ENCODE results near the gene SVOP.

Gene SVOP

GRCh38 chr12:108928695-108929094 is 92.2 kb downstream of the SVOP start:
- no peaks in the 10 kb centered on the region for H3K36me3 ChIP-seq (ENCODE audit: insufficient read depth)
- no peaks in the 10 kb centered on the region for H3K27me3 ChIP-seq (ENCODE audit: insufficient read depth, low read depth)
- no peak overlapping the region for H3K27ac ChIP-seq
- no peak overlapping the region for H3K9ac ChIP-seq
- H3K79me2 ChIP-seq (ENCODE audit: insufficient read depth, low read depth) = no peaks in the 10 kb centered on the region
- no peaks in the 10 kb centered on the region for H3K4me1 ChIP-seq (ENCODE audit: low read depth, poor library complexity, severe bottlenecking)
- no peaks in the 10 kb centered on the region for H4K20me1 ChIP-seq (ENCODE audit: insufficient read depth)
- no peak overlapping the region for H3K4me2 ChIP-seq
- no peak for TF ChIP-seq CTCF (conservative IDR thresholded peaks at IDR 0.05; ENCODE audit: low read depth, low read length)
- H3K4me3 ChIP-seq (IDR thresholded peaks at IDR 0.05; ENCODE audit: insufficient read depth, low read depth, low read length) = no peak overlapping the region
- H2AFZ ChIP-seq (ENCODE audit: low read depth) = no peak overlapping the region

DNA sequence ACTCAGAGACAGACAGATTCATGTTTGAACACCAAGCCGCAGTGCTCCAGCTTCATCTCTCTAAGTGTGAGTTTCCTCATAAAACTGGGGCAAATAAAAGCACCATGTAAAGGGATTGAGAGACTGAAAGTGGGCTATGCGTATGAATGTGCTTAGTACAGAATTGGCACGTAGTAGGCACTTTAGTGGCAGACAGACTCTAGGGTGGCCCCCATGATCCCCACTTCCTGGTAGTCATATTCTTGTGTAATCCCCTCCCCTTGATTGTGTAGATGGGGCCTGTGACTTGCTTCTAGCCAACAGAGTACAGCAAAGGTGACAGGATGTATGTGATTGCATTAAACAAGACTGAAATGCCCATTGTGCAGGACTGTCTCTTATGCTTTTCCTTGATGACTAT is 98.0 kb downstream of the SVOP start:
- Histone ChIP-seq H3K27me3 (ENCODE audit: insufficient read depth, low read depth) (no peaks in the 10 kb centered on the region), H3K79me2 (ENCODE audit: insufficient read depth, low read depth) (no peaks in the 10 kb centered on the region), H3K4me2 (no peak overlapping the region), H3K9ac (no peak overlapping the region), H4K20me1 (ENCODE audit: insufficient read depth) (no peaks in the 10 kb centered on the region), H3K4me1 (ENCODE audit: low read depth, poor library complexity, severe bottlenecking) (no peaks in the 10 kb centered on the region), H2AFZ (ENCODE audit: low read depth) (no peak overlapping the region), H3K27ac (no peak overlapping the region), H3K36me3 (ENCODE audit: insufficient read depth) (no peaks in the 10 kb centered on the region), H3K4me3 (IDR thresholded peaks at IDR 0.05; ENCODE audit: insufficient read depth, low read depth, low read length) (no peak overlapping the region)
- no peak for TF ChIP-seq CTCF (conservative IDR thresholded peaks at IDR 0.05; ENCODE audit: low read depth, low read length)

GRCh38 chr12:108921946-108922345 is 98.9 kb downstream of the SVOP start:
- no peak overlapping the region for H3K4me3 ChIP-seq (IDR thresholded peaks at IDR 0.05; ENCODE audit: insufficient read depth, low read depth, low read length)
- no peaks in the 10 kb centered on the region for H3K27me3 ChIP-seq (ENCODE audit: insufficient read depth, low read depth)

DNA sequence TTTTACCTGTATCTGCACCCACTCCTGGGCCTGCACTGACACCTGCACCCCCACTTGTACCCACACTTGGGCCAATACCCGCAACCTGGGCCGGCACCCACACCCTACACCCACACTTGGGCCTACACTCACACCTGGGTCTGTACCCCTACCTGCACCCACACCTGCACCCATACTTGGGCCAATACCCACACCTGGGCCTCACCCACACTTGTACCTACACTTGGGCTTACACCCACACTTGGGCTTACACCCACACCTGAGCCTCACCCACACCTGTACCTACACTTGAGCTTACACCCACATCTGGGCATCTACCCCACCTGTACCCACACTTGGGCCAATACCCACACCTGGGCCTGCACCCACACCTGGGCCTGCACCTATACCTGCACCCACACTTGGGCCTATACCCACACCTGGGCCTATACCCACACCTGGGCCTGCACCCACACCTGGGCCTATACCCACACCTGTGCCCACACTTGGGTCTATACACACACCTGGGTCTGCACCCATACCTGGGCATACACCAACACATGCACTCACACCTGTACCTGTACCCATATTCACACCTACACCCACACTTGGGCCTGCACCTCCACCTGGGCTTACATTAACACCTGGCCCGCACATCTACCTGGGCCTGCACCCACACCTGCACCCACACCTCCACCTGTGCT is 101.8 kb downstream of the SVOP start:
- Histone ChIP-seq H3K27me3 (ENCODE audit: insufficient read depth, low read depth) (no peaks in the 10 kb centered on the region), H3K4me3 (IDR thresholded peaks at IDR 0.05; ENCODE audit: insufficient read depth, low read depth, low read length) (no peak overlapping the region), H4K20me1 (ENCODE audit: insufficient read depth) (no peaks in the 10 kb centered on the region), H3K4me2 (no peak overlapping the region), H3K36me3 (ENCODE audit: insufficient read depth) (no peaks in the 10 kb centered on the region), H3K4me1 (ENCODE audit: low read depth, poor library complexity, severe bottlenecking) (no peaks in the 10 kb centered on the region), H3K79me2 (ENCODE audit: insufficient read depth, low read depth) (no peaks in the 10 kb centered on the region), H3K27ac (no peak overlapping the region), H3K9ac (no peak overlapping the region), H2AFZ (ENCODE audit: low read depth) (no peak overlapping the region)
- TF ChIP-seq CTCF (conservative IDR thresholded peaks at IDR 0.05; ENCODE audit: low read depth, low read length) = no peak

More at GRCh38 chr12:108921946-108922345, 98.9 kb downstream of the SVOP start:
- no peak overlapping the region for H3K9ac ChIP-seq
- H2AFZ ChIP-seq (ENCODE audit: low read depth) = no peak overlapping the region
- no peak for TF ChIP-seq CTCF (conservative IDR thresholded peaks at IDR 0.05; ENCODE audit: low read depth, low read length)
- H3K4me1 ChIP-seq (ENCODE audit: low read depth, poor library complexity, severe bottlenecking) = no peaks in the 10 kb centered on the region
- no peaks in the 10 kb centered on the region for H4K20me1 ChIP-seq (ENCODE audit: insufficient read depth)
- H3K36me3 ChIP-seq (ENCODE audit: insufficient read depth) = no peaks in the 10 kb centered on the region
- no peak overlapping the region for H3K27ac ChIP-seq
- no peak overlapping the region for H3K4me2 ChIP-seq
- no peaks in the 10 kb centered on the region for H3K79me2 ChIP-seq (ENCODE audit: insufficient read depth, low read depth)
